T-helper 1 cell treated with Interleukin-12 subunit alpha and Interleukin-12 subunit beta and Interleukin-4 antibody, amounts not matched to agents 30 μg/mL and 1 μg/mL, for 36 hours (primary cell): ENCODE results near the gene GZMH.

Experiments
- H3K27ac Mint-ChIP-seq: one replicate; pipeline ENCODE4 v1.8.0; 2021; ENCODE audit warnings: mild to moderate bottlenecking, mixed read lengths
- H3K27me3 Mint-ChIP-seq: one replicate; pipeline ENCODE4 v1.8.0; 2021; ENCODE audit warnings: low read depth, mixed read lengths
- H3K36me3 Mint-ChIP-seq: one replicate; pipeline ENCODE4 v1.8.0; 2021; ENCODE audit warnings: low read depth, mixed read lengths
- H3K4me1 Mint-ChIP-seq: one replicate; pipeline ENCODE4 v1.8.0; 2021; ENCODE audit warnings: low read depth, mixed read lengths
- H3K4me3 Mint-ChIP-seq: one replicate; pipeline ENCODE4 v1.8.0; 2021; ENCODE audit warnings: mild to moderate bottlenecking, moderate library complexity, mixed read lengths
- H3K9me3 Mint-ChIP-seq: one replicate; pipeline ENCODE4 v1.8.0; 2021; ENCODE audit warnings: mixed read lengths

The GZMH gene

DNA sequence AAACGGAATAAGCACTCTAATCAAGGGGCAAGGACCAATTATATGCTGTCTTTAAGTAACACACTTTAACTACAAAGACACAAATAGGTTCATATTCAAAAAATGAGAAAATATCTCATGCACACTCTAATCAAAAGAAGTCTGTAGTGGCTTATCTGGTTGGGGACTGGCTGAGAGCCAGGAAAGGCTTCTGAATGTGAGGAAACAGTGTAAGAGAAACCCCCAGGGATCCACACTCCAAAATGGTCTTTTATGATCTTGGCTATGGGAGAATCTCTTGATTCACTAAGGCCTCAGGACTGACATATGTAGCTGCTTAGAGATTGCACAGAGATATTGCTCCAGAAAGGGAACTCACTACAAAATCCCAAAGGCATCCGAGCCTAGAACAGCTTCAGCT lies 43.7 kb downstream of the GZMH start:
- Mint-ChIP-seq H3K4me1 (no peaks in the 10 kb centered on the region), H3K4me3 (no peak overlapping the region), H3K27ac (no peak overlapping the region), H3K27me3 (peaks cover 17% of the 10 kb centered on the region), H3K9me3 (peaks cover 36% of the 10 kb centered on the region), H3K36me3 (no peaks in the 10 kb centered on the region)

DNA sequence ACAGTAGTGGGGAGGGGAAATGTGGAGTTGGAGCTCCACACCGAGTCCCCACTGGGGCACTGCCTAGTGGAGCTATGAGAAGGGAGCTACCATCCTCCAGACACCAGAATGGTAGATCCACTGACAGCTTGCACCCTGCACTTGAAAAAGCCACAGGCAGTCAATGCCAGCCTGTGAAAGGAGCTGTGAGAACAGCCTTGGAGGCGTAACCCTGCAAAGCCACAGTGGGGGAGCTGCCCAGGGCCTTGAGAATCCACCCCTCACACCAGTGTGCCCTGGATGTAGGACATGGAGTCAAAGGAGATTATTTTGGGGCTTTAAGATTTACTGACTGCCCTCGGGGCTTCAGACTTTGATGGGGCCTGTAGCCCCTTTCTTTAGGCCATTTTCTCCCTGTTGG lies 46.0 kb downstream of the GZMH start:
- H3K4me3 Mint-ChIP-seq: no peak overlapping the region
- no peaks in the 10 kb centered on the region for H3K36me3 Mint-ChIP-seq
- H3K9me3 Mint-ChIP-seq: peaks cover 31% of the 10 kb centered on the region
- H3K4me1 Mint-ChIP-seq: no peaks in the 10 kb centered on the region
- peaks cover 4% of the 10 kb centered on the region for H3K27me3 Mint-ChIP-seq
- H3K27ac Mint-ChIP-seq: no peak overlapping the region

DNA sequence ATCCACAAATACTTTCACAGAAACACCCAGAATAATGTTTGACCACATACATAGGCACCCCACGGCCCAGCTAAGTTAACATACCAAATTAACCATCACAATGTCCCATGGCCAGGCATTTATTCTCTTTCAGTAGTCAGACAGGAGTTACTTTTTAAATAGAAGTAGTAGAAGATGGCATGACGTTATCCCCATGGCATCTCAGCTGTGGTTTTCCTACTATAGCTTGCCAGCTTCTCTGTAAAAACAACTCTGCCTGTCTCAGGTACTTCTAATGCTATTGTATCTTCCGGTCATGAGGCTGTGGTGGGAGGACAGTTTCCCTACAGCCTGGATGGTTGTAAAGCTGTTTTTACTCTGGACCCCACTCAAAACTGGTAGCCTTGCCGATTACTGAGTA lies 52.7 kb downstream of the GZMH start:
- peaks cover 8% of the 10 kb centered on the region for H3K9me3 Mint-ChIP-seq
- peaks cover 4% of the 10 kb centered on the region for H3K27me3 Mint-ChIP-seq
- H3K27ac Mint-ChIP-seq: no peak overlapping the region
- no peak overlapping the region for H3K4me3 Mint-ChIP-seq
- no peaks in the 10 kb centered on the region for H3K4me1 Mint-ChIP-seq
- no peaks in the 10 kb centered on the region for H3K36me3 Mint-ChIP-seq
